Testis (tissue), 2 donors: ENCODE data around the gene PI4KB.

Experiments
- CTCF ChIP-seq, 3 experiments: fragments of 450-650 bp in 2 of 3; fragments of 200-600 bp in 1 of 3; sonication (generic) in 1 of 3; IDR thresholded peaks; one replicate each; pipeline ENCODE4 v1.5.1; 2016 to 2019; ENCODE audit warnings: antibody characterized with exemption in 3 of 3, mild to moderate bottlenecking in 2 of 3, moderate library complexity in 1 of 3
- POLR2A ChIP-seq: fragments of 450-650 bp; IDR thresholded peaks from one replicate; pipeline ENCODE4 v1.6.1; 2017; ENCODE audit warnings: antibody characterized with exemption, mild to moderate bottlenecking, moderate library complexity

DNA sequence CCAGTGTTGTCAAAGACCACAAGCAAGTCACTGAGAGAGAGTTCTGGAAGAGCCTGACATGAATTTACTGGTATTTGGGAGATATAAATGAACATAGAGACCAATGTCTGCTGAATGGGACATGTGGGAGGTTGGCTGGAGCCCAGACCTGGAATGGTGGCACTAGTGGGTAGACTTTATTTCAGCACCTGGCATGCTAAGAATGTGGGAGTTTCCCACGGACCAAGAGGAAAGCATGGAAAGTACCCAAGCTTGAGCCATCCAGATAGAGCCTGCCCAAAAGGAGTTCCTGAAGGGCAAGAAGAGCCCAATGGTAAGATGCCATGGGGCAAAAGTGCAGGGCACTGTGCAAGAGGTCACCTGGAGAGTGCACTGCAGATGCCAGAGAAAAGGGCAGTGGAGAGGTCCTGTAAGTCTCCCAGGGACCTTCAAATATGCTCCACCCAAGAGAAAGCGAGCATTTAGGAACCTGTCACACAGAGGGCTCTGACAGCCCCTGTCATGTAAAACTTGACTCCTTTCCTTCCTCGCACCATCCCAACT lies 53.2 kb downstream of the PI4KB start:
- no peak for TF ChIP-seq CTCF (IDR thresholded peaks at IDR 0.05)
- no peak for TF ChIP-seq POLR2A
